Activated naive CD4-positive, alpha-beta T cell treated with anti-CD3 and anti-CD28 coated beads for 36 hours (primary cell): ENCODE measurements around the gene EBLN2. TPM values are rescaled to one million over a fixed set of nuclear protein-coding genes. Genes with fewer than 3 reads are reported as not detected.

Experiments used
- CTCF ChIA-PET: fragments of 350-600 bp; sonication (Branson Sonifier 250); formaldehyde crosslinking; loops from one replicate; lab custom pipeline; 2021; ENCODE audit warnings: antibody characterized with exemption; lab: Charles Lee
- DNase-seq: peaks from one replicate; pipeline ENCODE4 v3.0.0-alpha.2; 2020
- H3K27ac Mint-ChIP-seq: one replicate; pipeline ENCODE4 v1.8.0; 2021; ENCODE audit warnings: mild to moderate bottlenecking, mixed read lengths
- H3K27me3 Mint-ChIP-seq: one replicate; pipeline ENCODE4 v1.8.0; 2021; ENCODE audit warnings: low read depth, mixed read lengths
- H3K36me3 Mint-ChIP-seq: one replicate; pipeline ENCODE4 v1.8.0; 2021; ENCODE audit warnings: low read depth, mixed read lengths
- H3K4me1 Mint-ChIP-seq: one replicate; pipeline ENCODE4 v1.8.0; 2021; ENCODE audit warnings: low read depth, mixed read lengths
- H3K4me3 Mint-ChIP-seq: one replicate; pipeline ENCODE4 v1.8.0; 2021; ENCODE audit warnings: mild to moderate bottlenecking, moderate library complexity, mixed read lengths
- H3K9me3 Mint-ChIP-seq: one replicate; pipeline ENCODE4 v1.8.0; 2021; ENCODE audit warnings: mixed read lengths
- intact Hi-C: fragments of 100-400 bp; cut with micrococcal nuclease; formaldehyde crosslinking; loops from one replicate; pipeline ENCODE4 v1.15.1; 2023
- total RNA-seq, 2 experiments: library from RNA; stranded (reverse); gene quantifications; one replicate each; pipeline ENCODE4 v1.2.3, GENCODE V29; 2021

EBLN2 gene
- 1 to 10 TPM; 4.1 to 5.0 TPM for total RNA-seq

DNA sequence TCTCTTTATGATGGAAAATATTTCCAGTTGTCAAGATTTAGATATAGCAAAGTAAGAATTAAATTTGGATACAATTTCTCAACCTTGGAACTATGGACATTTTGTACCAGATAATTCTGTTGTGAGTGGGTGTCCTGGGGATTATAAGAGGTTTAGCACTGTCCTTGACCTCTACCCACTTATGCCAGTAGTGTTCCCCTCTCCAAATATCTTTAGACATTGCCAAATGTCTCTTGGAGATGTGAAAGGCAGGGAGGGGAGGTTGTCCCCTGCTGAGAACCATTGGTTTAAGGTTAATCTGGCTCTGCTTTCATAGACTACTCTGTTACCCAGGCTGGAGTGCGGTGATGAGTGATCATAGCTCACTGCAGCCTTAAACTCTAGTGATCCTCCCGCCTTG is at the start of gene EBLN2:
TSS of gene EBLN2 (plus strand) at position 244 of the 400 bp plus-strand sequence. CDS start 423 bp downstream, outside the sequence.
- Mint-ChIP-seq H3K27ac (no peak within 1 kb of the TSS), H3K36me3 (peaks cover 25% of the 10 kb centered on the region)
- CTCF ChIA-PET, result no interaction called here

DNA sequence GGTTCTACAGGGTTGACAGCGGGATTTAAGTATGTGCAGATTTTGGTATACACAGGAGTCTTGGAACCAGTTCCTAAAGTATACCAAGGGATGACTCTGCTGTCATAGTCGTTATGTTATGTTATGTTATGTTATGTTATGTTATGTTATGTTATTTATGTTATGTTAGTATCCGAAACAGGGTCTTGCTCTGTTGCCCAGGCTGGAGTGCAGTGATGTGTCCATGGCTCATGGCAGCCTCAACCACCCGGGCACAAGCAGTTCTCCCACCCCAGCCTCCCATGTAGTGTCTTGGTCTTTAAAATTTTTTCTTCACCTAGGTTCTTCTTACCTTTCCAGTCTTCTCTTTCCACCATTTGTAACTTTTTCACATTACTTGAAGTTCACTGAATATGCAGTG is 43.2 kb upstream of the EBLN2 start:
- peaks cover 16% of the 10 kb centered on the region for H3K36me3 Mint-ChIP-seq
- H3K27me3 Mint-ChIP-seq, result no peaks in the 10 kb centered on the region
- no peak for DNase-seq
- no peak overlapping the region for H3K27ac Mint-ChIP-seq
- H3K9me3 Mint-ChIP-seq, result no peaks in the 10 kb centered on the region
- CTCF ChIA-PET, result no interaction called here
- H3K4me1 Mint-ChIP-seq, result peaks cover 50% of the 10 kb centered on the region
- intact Hi-C loops, result no loop called here
- H3K4me3 Mint-ChIP-seq, result no peak overlapping the region

More for the DNA sequence above, at the start of gene EBLN2:
- intact Hi-C loops, result no loop called here
- Mint-ChIP-seq H3K4me3 (no peak within 1 kb of the TSS), H3K9me3 (no peaks in the 10 kb centered on the region), H3K27me3 (no peaks in the 10 kb centered on the region), H3K4me1 (peaks cover 11% of the 10 kb centered on the region)
- no peak for DNase-seq

DNA sequence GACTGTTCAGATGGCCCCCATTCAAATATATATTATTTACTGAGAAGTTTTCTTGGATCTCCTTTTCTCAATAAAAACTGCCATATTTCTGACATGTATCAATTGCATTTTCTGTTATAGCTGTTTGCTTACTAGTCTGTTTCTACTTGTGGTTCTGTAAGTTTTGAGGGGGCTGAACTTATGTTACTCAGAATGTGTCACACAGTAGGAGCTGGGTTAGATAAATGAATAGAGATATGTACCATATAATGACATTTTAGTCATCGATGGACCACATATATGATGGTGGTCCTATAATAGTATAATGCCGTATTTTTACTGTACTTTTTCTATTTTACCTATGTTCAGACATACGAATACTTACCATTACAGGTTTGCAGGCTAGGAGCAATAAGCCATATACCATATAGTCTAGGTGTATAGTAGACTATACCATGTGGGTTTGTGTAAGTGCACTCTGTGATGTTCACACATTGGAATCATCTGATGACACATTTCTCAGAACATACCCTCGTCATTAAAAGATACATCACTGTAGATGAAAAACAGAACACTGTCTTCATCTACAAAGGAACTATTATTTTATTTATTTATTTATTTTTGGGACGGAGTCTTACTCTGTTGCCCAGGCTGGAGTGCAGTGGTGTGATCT is 42.5 kb upstream of the EBLN2 start:
- Mint-ChIP-seq H3K4me1 (peaks cover 50% of the 10 kb centered on the region), H3K27ac (no peak overlapping the region), H3K36me3 (peaks cover 16% of the 10 kb centered on the region), H3K9me3 (no peaks in the 10 kb centered on the region), H3K4me3 (no peak overlapping the region), H3K27me3 (no peaks in the 10 kb centered on the region)
- no peak for DNase-seq
- intact Hi-C loops, result no loop called here
- CTCF ChIA-PET, result interaction anchor here (1.2 kb wide), 1 partner anchor 10 kb away, joined by 3 read pairs; no protein-coding TSS in a partner anchor

DNA sequence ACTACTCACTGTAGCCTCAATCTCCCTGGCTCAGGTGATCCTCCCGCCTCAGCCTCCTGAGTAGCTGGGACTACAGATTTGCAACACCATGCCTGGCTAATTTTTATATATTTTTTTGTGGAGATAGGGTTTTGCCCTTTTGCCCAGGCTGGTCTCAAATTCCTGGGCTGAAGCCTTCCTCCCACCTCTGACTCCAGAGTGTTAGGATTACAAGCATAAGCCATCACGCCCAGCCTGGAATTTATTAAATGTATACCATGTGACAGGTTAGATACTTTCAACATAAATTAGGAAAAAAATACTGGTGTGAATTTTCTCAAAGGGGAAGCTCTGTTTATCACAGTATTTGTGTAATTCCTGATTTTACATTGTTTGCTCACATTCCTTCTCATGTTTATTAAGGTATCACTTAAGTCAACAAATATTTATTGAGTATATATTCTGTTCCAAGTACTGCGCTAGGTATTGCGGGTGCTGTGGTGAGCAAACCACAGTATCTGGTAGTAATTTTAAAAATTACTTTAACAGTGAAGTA is 40.1 kb upstream of the EBLN2 start:
- Mint-ChIP-seq H3K27ac (no peak overlapping the region), H3K36me3 (peaks cover 12% of the 10 kb centered on the region), H3K9me3 (no peaks in the 10 kb centered on the region), H3K27me3 (no peaks in the 10 kb centered on the region), H3K4me1 (peaks cover 57% of the 10 kb centered on the region), H3K4me3 (no peak overlapping the region)
- no peak for DNase-seq
- intact Hi-C loops, result no loop called here
- CTCF ChIA-PET, result no interaction called here

DNA sequence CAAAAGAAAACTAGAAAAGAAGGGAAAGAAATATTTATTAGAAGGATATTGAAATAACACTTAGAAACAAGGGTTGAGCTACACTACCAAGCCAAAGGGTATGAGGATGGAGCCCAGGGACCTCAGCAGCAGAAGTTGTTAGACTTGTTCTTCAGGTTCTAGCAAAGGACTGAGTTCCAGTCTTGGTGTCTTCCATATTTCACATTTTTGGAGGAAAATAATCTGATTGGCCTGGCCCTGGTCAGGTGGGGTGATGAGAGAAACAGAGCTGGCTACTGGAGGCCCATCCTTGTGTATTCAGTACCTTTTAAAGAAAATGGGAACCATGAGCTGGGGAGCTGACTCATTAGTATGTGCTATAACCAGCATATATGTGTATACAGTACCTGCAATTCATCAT is 36.6 kb upstream of the EBLN2 start:
- intact Hi-C loops, result no loop called here
- Mint-ChIP-seq H3K27me3 (no peaks in the 10 kb centered on the region), H3K4me3 (no peak overlapping the region), H3K9me3 (no peaks in the 10 kb centered on the region), H3K4me1 (peaks cover 66% of the 10 kb centered on the region), H3K36me3 (peaks cover 14% of the 10 kb centered on the region), H3K27ac (no peak overlapping the region)
- no peak for DNase-seq
- CTCF ChIA-PET, result interaction anchor here (0.7 kb wide), 1 partner anchor 19 kb away, joined by 3 read pairs; no protein-coding TSS in a partner anchor

DNA sequence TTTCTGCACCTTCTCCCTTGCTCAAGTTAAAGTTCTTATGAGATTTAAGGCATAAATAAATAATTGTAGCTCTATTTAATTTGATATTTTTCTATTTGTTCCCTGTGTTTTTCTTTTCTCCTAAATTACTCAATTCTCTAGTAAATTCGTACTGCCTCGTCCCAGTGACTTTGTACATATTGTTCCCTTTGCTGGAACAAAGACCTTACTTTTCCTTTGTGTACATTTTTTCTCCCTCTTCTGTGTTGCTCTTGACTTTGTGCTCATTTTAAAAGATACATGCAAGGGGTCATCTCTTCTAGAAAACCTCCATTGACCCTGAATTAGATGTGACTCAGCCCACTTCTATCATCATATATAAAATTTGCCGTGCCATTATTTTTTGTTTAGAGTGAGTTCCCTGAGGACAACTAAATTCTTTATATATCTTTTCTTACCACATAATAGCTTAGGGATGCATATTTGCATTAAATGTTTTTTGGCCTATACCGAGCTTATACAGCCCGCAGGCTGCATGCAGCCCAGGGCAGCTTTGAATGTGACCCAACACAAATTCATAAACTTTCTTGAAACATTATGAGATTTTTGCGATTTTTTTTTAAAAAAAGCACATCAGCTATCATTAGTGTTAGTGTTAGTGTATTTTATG is 35.2 kb upstream of the EBLN2 start:
- Mint-ChIP-seq H3K36me3 (peaks cover 17% of the 10 kb centered on the region), H3K27ac (no peak overlapping the region), H3K4me3 (no peak overlapping the region), H3K4me1 (peaks cover 72% of the 10 kb centered on the region), H3K9me3 (no peaks in the 10 kb centered on the region), H3K27me3 (no peaks in the 10 kb centered on the region)
- no peak for DNase-seq
- intact Hi-C loops, result no loop called here
- CTCF ChIA-PET, result interaction anchor here (0.7 kb wide), 1 partner anchor 207 kb away, joined by 3 read pairs; no protein-coding TSS in a partner anchor

DNA sequence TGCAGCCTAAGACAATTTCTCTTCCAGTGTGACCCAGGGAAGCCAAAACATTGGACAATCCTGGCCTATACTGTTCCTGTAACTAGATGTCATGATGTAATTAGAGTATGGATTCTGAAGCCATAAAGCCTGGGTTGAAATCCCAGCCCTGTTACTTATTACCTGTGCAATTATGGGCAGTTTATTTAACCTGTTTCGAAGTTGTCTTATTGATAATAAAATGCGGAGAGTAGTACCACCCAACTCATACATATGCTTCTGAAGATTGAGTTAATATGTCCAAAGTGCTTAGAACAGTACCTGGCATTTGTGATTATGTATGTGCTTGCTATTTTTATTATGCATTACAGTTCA is 34.7 kb upstream of the EBLN2 start:
- Mint-ChIP-seq H3K9me3 (no peaks in the 10 kb centered on the region), H3K27ac (no peak overlapping the region), H3K4me1 (peaks cover 75% of the 10 kb centered on the region), H3K36me3 (peaks cover 17% of the 10 kb centered on the region), H3K4me3 (no peak overlapping the region), H3K27me3 (no peaks in the 10 kb centered on the region)
- CTCF ChIA-PET, result no interaction called here
- intact Hi-C loops, result no loop called here
- no peak for DNase-seq

DNA sequence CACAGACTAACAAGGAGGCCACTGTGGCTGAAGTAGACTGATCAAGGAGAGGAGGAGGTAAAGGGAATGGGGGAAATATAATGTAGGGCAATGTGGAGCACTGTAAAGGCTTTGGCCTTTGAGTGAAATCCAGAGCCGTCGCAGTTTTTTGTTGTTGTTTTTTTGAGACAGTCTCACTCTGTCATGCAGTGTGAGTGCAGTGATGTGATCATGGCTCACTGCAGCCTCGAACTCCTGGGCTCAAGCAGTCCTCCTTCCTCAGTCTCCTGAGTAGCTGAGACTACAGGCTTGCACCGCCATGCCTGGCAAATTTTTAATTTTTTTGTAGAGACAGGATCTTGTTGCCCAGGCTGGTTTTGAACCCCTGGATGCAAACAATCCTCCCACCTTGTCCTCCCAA is 32.7 kb upstream of the EBLN2 start:
- H3K27me3 Mint-ChIP-seq, result no peaks in the 10 kb centered on the region
- CTCF ChIA-PET, result interaction anchor here (0.7 kb wide), 1 partner anchor 28 kb away, joined by 3 read pairs; no protein-coding TSS in a partner anchor
- no peaks in the 10 kb centered on the region for H3K9me3 Mint-ChIP-seq
- H3K4me3 Mint-ChIP-seq, result no peak overlapping the region
- H3K36me3 Mint-ChIP-seq, result peaks cover 16% of the 10 kb centered on the region
- peak overlapping the region; percentile 10 for H3K27ac Mint-ChIP-seq
- DNase-seq, result no peak
- intact Hi-C loops, result loop anchor here (1.0 to 2.0 kb wide), 6 partner anchors 8 to 546 kb away; no protein-coding TSS in a partner anchor
- peaks cover 79% of the 10 kb centered on the region for H3K4me1 Mint-ChIP-seq

DNA sequence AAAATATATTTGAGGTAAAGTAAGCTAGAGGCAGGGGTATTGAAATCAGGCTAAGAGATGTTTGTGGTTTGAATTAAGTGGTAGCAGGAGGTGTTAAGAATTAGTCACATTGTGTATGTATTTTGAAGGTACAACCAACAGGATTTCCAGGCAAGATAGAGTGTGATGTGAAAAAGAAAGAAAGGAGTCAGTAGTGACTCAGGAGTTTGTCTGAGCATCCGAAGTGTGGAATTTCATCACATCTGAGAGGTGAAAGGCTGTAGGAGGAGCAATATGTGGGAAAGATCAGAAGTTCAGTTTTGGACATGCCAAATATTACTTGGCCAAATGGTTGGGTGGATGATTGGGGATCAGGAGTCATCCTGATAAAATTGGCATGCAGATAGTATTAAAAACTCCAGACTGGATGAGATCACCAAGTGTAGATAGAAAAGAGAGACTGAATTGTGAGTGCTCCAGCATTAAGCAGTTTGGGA is 32.1 kb upstream of the EBLN2 start:
- no peaks in the 10 kb centered on the region for H3K9me3 Mint-ChIP-seq
- CTCF ChIA-PET, result no interaction called here
- no peak for DNase-seq
- no peak overlapping the region for H3K4me3 Mint-ChIP-seq
- H3K27me3 Mint-ChIP-seq, result no peaks in the 10 kb centered on the region
- peaks cover 18% of the 10 kb centered on the region for H3K36me3 Mint-ChIP-seq
- peaks cover 80% of the 10 kb centered on the region for H3K4me1 Mint-ChIP-seq
- peak overlapping the region; percentile 10 for H3K27ac Mint-ChIP-seq
- intact Hi-C loops, result loop anchor here (1.0 to 2.0 kb wide), 6 partner anchors 8 to 546 kb away; no protein-coding TSS in a partner anchor

DNA sequence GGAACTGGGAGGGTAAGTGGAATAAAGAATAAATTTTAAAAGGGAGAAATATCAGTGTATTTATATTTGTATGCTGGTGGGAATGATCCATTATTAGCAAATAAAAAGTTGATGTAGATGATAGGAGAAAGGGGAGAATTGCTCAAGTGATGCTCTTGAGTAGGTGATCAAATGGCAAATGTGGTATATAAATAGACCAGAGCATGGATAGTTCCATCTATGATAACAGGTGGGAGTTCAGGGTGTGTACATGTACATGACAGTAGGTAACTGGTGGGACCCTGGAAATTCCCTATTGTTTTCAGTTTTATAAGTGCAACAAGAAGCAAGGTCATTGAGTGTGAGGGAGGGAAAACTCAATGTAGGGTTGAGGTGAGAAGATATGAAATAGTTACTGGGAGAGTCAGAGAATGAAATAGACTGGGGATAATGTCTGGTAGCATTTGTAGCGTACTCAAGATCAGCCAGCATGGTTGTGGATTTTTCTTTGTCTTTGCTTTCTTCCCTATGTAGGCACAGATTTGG is 31.3 kb upstream of the EBLN2 start:
- DNase-seq, result no peak
- intact Hi-C loops, result loop anchor here (10.0 kb wide), 1 partner anchor 605 kb away; no protein-coding TSS in a partner anchor
- CTCF ChIA-PET, result no interaction called here
- Mint-ChIP-seq H3K4me1 (peaks cover 83% of the 10 kb centered on the region), H3K27ac (peak overlapping the region; percentile 46), H3K36me3 (peaks cover 22% of the 10 kb centered on the region), H3K4me3 (no peak overlapping the region), H3K27me3 (no peaks in the 10 kb centered on the region), H3K9me3 (no peaks in the 10 kb centered on the region)

DNA sequence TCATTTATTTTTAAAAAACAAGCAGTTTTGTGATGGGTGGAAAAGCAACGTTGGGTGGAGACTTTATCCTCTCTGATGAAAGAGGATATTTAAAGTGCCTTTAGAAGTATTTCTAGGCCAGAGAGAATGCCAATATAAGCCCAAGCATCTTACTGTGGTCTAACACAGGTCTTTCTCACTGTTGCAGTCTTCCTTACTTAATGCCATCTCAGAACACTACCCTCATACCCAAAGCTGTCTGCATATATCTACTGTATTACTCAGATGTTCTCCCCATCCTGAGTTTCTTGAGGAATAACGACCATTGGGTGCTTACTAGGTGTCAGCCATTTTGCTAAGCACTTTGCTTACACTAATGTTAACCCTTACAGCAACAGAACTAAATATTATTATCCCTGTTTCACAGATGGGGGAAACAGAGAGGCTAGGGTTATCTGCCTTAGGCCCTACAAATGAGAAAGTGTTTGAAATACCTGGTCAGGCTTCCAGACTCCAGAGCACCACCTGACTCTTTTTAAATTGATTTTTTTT is 29.8 kb upstream of the EBLN2 start:
- no peak overlapping the region for H3K27ac Mint-ChIP-seq
- no peaks in the 10 kb centered on the region for H3K27me3 Mint-ChIP-seq
- intact Hi-C loops, result loop anchor here (10.0 kb wide), 1 partner anchor 607 kb away; no protein-coding TSS in a partner anchor
- H3K4me1 Mint-ChIP-seq, result peaks cover 83% of the 10 kb centered on the region
- no peaks in the 10 kb centered on the region for H3K9me3 Mint-ChIP-seq
- H3K36me3 Mint-ChIP-seq, result peaks cover 22% of the 10 kb centered on the region
- no peak for DNase-seq
- CTCF ChIA-PET, result interaction anchor here (0.6 to 1.2 kb wide), 2 partner anchors 25 to 34 kb away, joined by 3 read pairs; no protein-coding TSS in a partner anchor
- no peak overlapping the region for H3K4me3 Mint-ChIP-seq
